ENCODE data around the gene EXOC6B.

The EXOC6B gene

DNA sequence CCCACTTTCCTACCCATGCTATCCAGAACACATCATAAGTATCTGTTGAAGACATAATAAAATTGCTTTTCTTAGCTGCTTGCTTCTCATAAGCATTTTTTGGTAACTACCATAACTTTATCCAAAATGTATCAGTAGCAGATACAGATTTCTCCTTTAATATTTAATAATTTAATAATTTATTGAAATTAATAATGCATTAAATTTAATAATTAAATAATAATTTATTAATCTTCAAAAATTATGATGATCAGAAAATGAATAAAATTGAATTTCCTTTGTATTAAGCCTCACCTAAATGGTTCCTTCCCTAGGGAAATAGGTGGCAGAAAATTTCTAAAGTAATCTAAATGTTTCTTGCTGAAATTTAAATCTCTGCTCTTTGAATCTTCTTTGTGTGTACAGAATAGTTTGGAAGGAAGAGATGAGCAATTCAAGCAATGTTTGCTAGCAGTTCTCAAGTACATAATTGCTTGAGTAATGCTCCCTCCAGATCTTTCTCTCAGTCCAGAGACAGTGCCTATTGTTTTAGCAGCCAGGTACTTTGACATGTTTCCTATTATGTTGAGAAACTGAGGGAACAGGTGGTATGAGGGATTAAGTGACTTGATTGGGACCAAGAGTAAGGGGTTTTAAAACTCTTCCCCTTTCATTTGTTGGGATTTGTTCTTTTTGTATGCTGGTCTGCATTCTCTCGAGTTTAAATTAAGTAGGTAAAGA, 555.1 kb downstream of the EXOC6B start:
- no peak for DNase-seq
- no peaks in the 10 kb centered on the region for H3K4me1 Mint-ChIP-seq
- no peaks in the 10 kb centered on the region for H3K27me3 Mint-ChIP-seq
- ATAC-seq (replicated peaks) = no peak
- peaks cover 0 to 2% of the 10 kb centered on the region in 2 donors for H3K9me3 Mint-ChIP-seq
- no peak overlapping the region for H3K4me3 Mint-ChIP-seq
- no peaks in the 10 kb centered on the region for H3K36me3 Mint-ChIP-seq
- no peak overlapping the region for H3K27ac Mint-ChIP-seq

DNA sequence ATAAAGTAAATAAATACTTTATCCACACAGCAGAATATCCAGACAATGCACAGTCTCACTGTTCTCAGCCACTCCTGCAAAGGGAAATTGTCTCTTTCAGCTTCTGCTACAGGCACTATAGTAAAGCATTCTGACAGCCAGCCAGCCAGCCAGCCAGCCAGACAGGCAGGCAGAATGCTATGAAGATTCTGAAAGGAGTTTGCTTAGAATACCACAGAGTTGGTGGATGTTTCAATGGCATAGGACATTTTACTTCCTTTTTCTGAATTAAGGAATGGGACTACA, 562.1 kb downstream of the EXOC6B start:
- Mint-ChIP-seq H3K27ac (no peak overlapping the region), H3K4me1 (no peaks in the 10 kb centered on the region), H3K36me3 (no peaks in the 10 kb centered on the region), H3K4me3 (no peak overlapping the region), H3K27me3 (no peaks in the 10 kb centered on the region), H3K9me3 (peaks cover 4 to 6% of the 10 kb centered on the region in 2 donors)
- no peak for ATAC-seq (replicated peaks)
- DNase-seq = no peak

GRCh38 chr2:72263043-72263775, 562.6 kb downstream of the EXOC6B start:
- Mint-ChIP-seq H3K4me3 (no peak overlapping the region), H3K36me3 (no peaks in the 10 kb centered on the region), H3K4me1 (no peaks in the 10 kb centered on the region), H3K27me3 (no peaks in the 10 kb centered on the region), H3K9me3 (peaks cover 4 to 6% of the 10 kb centered on the region in 2 donors), H3K27ac (no peak overlapping the region)
- ATAC-seq (replicated peaks) (no peak), DNase-seq (no peak)

GRCh38 chr2:72261076-72261475, 564.8 kb downstream of the EXOC6B start:
- DNase-seq (no peak), ATAC-seq (replicated peaks) (no peak)
- H3K27me3 Mint-ChIP-seq = no peaks in the 10 kb centered on the region
- no peaks in the 10 kb centered on the region for H3K4me1 Mint-ChIP-seq
- H3K27ac Mint-ChIP-seq = no peak overlapping the region
- peaks cover 4 to 7% of the 10 kb centered on the region in 2 donors for H3K9me3 Mint-ChIP-seq
- H3K4me3 Mint-ChIP-seq = no peak overlapping the region
- no peaks in the 10 kb centered on the region for H3K36me3 Mint-ChIP-seq

DNA sequence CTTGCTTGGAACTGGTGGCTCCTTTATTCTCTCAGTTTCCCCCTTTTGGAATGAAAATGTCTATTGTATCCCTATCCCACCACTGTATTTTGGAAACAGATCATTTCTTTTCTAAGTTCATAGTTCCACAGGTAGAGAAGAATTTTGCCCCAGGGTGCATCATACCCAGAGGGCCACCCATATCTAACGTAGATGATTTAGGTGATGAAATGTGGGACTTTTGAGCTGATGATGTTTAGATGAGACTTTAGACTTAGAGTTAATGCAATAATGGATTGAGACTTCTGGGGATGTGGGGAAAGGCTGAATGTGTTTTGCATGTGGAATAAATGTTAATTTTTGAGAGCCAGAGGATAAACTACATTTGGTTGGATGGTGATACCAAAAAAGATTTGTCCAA, 570.3 kb downstream of the EXOC6B start:
- Mint-ChIP-seq H3K4me1 (no peaks in the 10 kb centered on the region), H3K9me3 (peaks cover 9 to 12% of the 10 kb centered on the region in 2 donors), H3K36me3 (peaks cover 3 to 7% of the 10 kb centered on the region in 2 donors), H3K4me3 (no peak overlapping the region), H3K27ac (no peak overlapping the region), H3K27me3 (no peaks in the 10 kb centered on the region)
- no peak for DNase-seq
- no peak for ATAC-seq (replicated peaks)

- H3K27me3 Mint-ChIP-seq = no peaks in the 10 kb centered on the region
- no peaks in the 10 kb centered on the region for H3K4me1 Mint-ChIP-seq
- DNase-seq (no peak), ATAC-seq (replicated peaks) (no peak)
- H3K36me3 Mint-ChIP-seq = peaks cover 3 to 7% of the 10 kb centered on the region in 2 donors
- H3K27ac Mint-ChIP-seq = no peak overlapping the region
- no peak overlapping the region for H3K4me3 Mint-ChIP-seq
- H3K9me3 Mint-ChIP-seq = peaks cover 9 to 12% of the 10 kb centered on the region in 2 donors
Observed at GRCh38 chr2:72254831-72255451, 570.9 kb downstream of the EXOC6B start.

DNA sequence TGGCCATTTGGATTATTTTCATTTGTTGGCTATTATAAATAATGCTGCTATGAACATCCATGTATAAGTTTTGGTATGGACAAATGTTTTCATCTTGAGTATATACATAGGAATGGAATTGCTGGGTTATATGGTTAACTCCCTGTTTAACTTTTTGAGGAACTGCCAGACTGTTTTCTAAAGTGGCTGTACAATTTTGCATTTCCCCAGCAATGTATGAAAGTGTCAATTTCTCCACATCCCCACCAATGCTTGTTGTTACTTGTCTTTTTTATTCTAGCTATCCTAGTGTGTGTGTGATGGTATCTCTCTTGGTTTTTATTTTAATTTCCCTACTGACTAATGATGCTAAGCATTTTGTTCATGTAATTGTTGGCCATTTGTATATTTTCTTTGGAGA, 587.5 kb downstream of the EXOC6B start:
- DNase-seq (no peak), ATAC-seq (replicated peaks) (no peak)
- Mint-ChIP-seq H3K4me1 (peaks cover 8 to 25% of the 10 kb centered on the region in 2 donors), H3K27me3 (no peaks in the 10 kb centered on the region), H3K36me3 (no peaks in the 10 kb centered on the region), H3K9me3 (no peaks in the 10 kb centered on the region), H3K27ac (no peak overlapping the region), H3K4me3 (no peak overlapping the region)

DNA sequence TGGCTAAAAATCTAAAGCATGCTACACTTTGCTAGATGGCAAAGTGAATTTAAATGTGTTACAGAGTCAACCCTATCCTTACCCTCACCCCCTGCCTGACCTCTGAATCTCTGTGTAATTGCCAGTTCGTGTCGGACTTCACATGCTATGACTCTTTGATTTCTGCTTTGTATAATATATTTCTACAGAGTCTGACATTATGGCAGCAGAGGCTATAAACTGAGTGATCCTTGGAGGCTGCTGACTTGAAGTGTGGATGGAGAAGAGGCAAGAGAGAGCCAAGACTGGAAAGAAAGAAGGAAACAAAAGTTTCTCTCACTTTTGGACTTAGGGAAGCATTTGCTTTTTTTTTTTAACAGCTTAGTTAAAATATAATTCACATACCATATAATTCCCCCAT, 588.3 kb downstream of the EXOC6B start:
- H3K4me1 Mint-ChIP-seq = peaks cover 8 to 24% of the 10 kb centered on the region in 2 donors
- ATAC-seq (replicated peaks) = no peak
- no peak overlapping the region for H3K4me3 Mint-ChIP-seq
- no peaks in the 10 kb centered on the region for H3K9me3 Mint-ChIP-seq
- DNase-seq = no peak
- no peaks in the 10 kb centered on the region for H3K27me3 Mint-ChIP-seq
- no peaks in the 10 kb centered on the region for H3K36me3 Mint-ChIP-seq
- no peak overlapping the region for H3K27ac Mint-ChIP-seq

DNA sequence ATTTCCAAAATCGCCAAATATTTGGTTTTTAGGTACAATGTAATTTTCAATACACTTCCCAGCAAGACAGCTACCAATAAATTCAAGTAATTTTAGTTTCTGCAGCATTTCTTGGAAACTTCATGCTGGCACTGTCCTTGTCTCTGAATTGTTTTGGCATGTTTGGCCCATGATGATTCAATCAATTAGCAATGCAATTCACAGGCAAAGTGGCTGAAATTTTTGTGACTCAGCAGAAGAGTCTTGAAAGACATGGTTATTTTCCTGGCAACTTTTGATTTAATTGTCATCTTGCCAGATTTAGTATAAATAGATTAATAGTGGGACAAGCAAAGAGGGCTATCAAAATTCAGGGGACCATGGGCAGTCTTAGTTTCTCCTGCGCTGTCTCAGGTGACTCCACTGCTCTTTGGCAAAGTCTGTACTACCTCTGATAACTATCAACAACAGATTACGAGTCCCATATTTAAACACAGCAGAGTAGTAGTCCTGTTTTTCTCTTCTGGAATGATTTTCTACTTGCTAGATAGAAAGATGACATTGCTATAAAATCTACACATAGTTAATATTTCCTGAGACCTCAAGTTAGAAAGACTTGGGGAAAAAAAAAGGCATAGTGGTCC, 589.3 kb downstream of the EXOC6B start:
- Mint-ChIP-seq H3K4me3 (no peak overlapping the region), H3K27me3 (no peaks in the 10 kb centered on the region), H3K9me3 (no peaks in the 10 kb centered on the region), H3K4me1 (peaks cover 8 to 14% of the 10 kb centered on the region in 2 donors), H3K36me3 (no peaks in the 10 kb centered on the region), H3K27ac (no peak overlapping the region)
- ATAC-seq (replicated peaks) (no peak), DNase-seq (no peak)

DNA sequence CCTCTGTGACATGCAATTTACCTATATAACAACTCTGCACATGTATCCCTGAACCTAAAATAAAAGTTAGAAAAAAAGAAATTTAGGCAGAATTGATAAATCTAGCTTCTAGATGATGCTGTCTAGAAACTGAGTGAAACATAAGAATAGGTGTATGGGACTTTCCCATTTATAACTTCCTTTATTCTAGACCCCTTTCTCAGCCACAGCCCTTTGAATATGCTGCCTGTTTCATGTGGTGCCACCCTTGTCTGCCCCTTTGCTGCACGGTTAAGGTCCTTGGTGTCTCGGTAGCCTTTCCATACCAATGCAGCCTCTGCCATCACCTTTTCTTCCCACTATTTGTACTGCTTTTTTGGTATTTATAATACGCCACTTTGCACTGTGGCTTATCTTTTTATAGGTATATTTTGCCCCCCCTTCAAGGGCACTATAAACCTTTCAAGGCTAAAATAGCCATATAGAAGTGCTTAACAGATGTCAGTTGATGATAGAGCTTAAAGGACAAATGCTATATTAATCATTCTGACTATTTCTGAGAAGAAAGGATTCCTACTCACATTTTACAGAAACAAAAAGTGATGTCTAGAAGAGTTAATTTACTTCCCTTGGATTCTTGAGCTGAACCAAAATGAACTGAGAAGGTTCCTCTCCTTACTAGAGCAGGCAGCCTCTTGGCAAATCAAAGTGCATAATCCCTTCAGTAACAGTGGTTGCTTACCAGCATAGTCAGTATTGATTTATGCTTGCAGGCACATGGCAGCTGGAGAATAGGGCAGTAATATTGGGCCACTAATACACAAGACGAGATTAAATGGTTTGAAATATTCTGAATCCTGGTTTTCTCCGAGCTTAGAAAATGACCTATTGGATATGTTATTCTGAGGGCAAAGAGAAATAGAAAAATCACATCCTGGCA, 590.1 kb downstream of the EXOC6B start:
- no peak overlapping the region for H3K4me3 Mint-ChIP-seq
- H3K36me3 Mint-ChIP-seq = no peaks in the 10 kb centered on the region
- peaks cover 3 to 6% of the 10 kb centered on the region in 2 donors for H3K4me1 Mint-ChIP-seq
- no peaks in the 10 kb centered on the region for H3K9me3 Mint-ChIP-seq
- no peak overlapping the region for H3K27ac Mint-ChIP-seq
- no peak for DNase-seq
- H3K27me3 Mint-ChIP-seq = no peaks in the 10 kb centered on the region
- ATAC-seq (replicated peaks) = peak; percentile 60 to 71

- Mint-ChIP-seq H3K4me1 (peaks cover 3 to 6% of the 10 kb centered on the region in 2 donors), H3K27ac (no peak overlapping the region), H3K27me3 (no peaks in the 10 kb centered on the region), H3K4me3 (no peak overlapping the region), H3K9me3 (peaks cover 0 to 3% of the 10 kb centered on the region in 2 donors), H3K36me3 (no peaks in the 10 kb centered on the region)
- ATAC-seq (replicated peaks) (no peak), DNase-seq (no peak)
Observed at GRCh38 chr2:72233211-72233610, 592.6 kb downstream of the EXOC6B start.

DNA sequence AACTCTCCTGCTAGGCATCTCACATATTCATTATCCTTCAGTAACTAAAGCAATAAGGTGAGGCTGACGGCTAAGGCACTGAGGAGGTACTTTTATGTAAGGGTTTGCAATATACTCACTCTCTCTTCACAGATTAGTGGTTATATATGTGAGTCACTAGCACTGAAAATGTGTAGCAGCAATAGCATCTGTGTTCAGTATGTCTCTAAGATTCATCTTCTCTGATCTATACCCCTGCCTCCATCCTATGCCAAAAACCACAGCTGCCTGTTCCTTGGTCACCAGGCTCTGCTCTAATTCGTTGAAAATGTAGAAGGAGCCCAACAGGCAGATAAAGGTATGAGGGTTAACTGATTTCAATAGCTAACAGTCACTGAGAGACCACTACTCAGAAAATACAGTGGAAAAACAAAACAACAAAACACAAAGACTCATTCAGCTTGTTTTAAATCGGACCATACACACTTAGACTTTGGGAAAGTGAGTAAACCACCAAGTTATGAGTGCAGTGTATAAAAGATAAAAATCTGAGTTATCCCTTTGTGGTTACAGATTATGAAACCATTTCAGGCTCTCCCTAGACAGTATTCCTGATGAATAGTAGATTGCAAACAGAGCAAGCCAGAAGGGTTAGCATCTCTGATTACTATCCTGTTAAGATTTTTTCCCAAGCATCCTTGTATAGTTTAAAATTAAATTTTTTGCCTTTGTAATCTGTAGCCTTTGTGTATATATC, 602.8 kb downstream of the EXOC6B start:
- no peak overlapping the region for H3K27ac Mint-ChIP-seq
- ATAC-seq (replicated peaks) = no peak
- H3K4me1 Mint-ChIP-seq = no peaks in the 10 kb centered on the region
- peaks cover 4 to 5% of the 10 kb centered on the region in 2 donors for H3K9me3 Mint-ChIP-seq
- DNase-seq = no peak
- H3K36me3 Mint-ChIP-seq = peaks cover 0 to 3% of the 10 kb centered on the region in 2 donors
- H3K27me3 Mint-ChIP-seq = peaks cover 0 to 5% of the 10 kb centered on the region in 2 donors
- H3K4me3 Mint-ChIP-seq = no peak overlapping the region

- Mint-ChIP-seq H3K27ac (peak overlapping the region; percentile 38), H3K36me3 (no peaks in the 10 kb centered on the region), H3K27me3 (no peaks in the 10 kb centered on the region), H3K9me3 (peaks cover 0 to 3% of the 10 kb centered on the region in 2 donors), H3K4me3 (no peak overlapping the region), H3K4me1 (peaks cover 0 to 2% of the 10 kb centered on the region in 2 donors)
- no peak for ATAC-seq (replicated peaks)
- DNase-seq = no peak
Observed at GRCh38 chr2:72220170-72220569, 605.7 kb downstream of the EXOC6B start.
